IMR-90 (cell line): ENCODE data around the gene RSPO4.

ENCODE experiments used
- CEBPB ChIP-seq: IDR thresholded peaks from 2 replicates; pipeline ENCODE4 v1.6.1; 2012; ENCODE audit warnings: low read depth, low read length, improper control_type of control experiment
- CTCF ChIP-seq: conservative IDR thresholded peaks from 2 replicates; pipeline ENCODE4 v1.5.1; 2012; ENCODE audit warnings: mild to moderate bottlenecking, low read depth, low read length, improper control_type of control experiment
- FOS ChIP-seq: fragments of 150-350 bp; IDR thresholded peaks from 2 replicates; pipeline ENCODE4 v1.6.1; 2016; ENCODE audit warnings: low read depth, low read length
- MAFK ChIP-seq: IDR thresholded peaks from 2 replicates; pipeline ENCODE4 v1.6.1; 2012; ENCODE audit warnings: low read depth, low read length, improper control_type of control experiment
- MAZ ChIP-seq: IDR thresholded peaks from 2 replicates; pipeline ENCODE4 v1.6.1; 2012; ENCODE audit warnings: low read depth, mild to moderate bottlenecking, low read length, improper control_type of control experiment, moderate library complexity, borderline replicate concordance
- MXI1 ChIP-seq: IDR thresholded peaks from 2 replicates; pipeline ENCODE4 v1.6.1; 2012; ENCODE audit warnings: low read depth, mild to moderate bottlenecking, low read length, moderate library complexity, borderline replicate concordance
- NFE2L2 ChIP-seq: fragments of 150-350 bp; IDR thresholded peaks from 2 replicates; pipeline ENCODE4 v1.6.1; 2016; ENCODE audit warnings: low read depth, mild to moderate bottlenecking, low read length
- POLR2A ChIP-seq: IDR thresholded peaks from 2 replicates; pipeline ENCODE4 v1.6.1; 2012; ENCODE audit warnings: mild to moderate bottlenecking, low read depth, low read length
- RAD21 ChIP-seq: IDR thresholded peaks from 2 replicates; pipeline ENCODE4 v1.6.1; 2012; ENCODE audit warnings: low read length, improper control_type of control experiment
- RFX5 ChIP-seq: IDR thresholded peaks from 2 replicates; pipeline ENCODE4 v1.8.0; 2012; ENCODE audit warnings: low read depth, mild to moderate bottlenecking, low read length, moderate library complexity
- SMC3 ChIP-seq: fragments of 150-350 bp; IDR thresholded peaks from 2 replicates; pipeline ENCODE4 v1.6.1; 2016; ENCODE audit warnings: low read depth, mild to moderate bottlenecking, antibody characterized with exemption, low read length, moderate library complexity
- TF ChIP-seq, protein P1 (sequence below): fragments of 150-350 bp; IDR thresholded peaks from 2 replicates; pipeline ENCODE4 v1.6.1; 2017; ENCODE audit warnings: mild to moderate bottlenecking, antibody characterized with exemption, low read length, low read depth

DNA sequence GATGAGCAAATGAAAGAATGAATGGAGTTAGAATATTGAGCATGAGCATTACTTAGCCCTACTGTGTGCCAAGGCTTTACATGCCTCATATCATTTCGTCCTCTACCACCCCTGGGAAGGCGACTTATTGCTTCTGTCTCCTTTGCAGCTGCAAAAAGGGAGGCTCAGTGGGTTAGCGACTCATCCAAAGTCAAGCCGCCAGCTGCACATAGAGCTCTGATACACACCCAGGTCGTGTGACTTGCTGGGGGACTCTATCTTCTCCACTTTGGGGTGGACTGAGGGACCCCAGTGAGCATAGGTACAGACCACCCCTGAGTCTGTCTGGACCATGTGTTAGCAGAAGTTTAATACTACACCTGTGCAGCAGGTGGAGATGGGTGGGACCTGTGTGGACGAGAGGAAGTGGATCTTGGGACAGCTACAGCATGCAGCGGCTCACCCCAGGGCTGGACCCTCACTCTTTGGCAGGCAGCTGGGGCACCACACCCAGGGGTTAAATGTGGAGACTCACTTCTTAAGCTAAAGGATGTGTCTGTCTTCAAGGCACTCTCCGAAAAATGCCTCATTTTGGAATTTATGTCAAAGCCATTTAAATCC lies 49.8 kb downstream of the RSPO4 start:
- TF ChIP-seq POLR2A, result no peak
- TF ChIP-seq CTCF, result no peak
- no peak for TF ChIP-seq FOS
- TF ChIP-seq MAFK, result no peak
- no peak for TF ChIP-seq MAZ
- no peak for TF ChIP-seq CEBPB
- TF ChIP-seq RAD21, result no peak
- TF ChIP-seq, protein P1, sequence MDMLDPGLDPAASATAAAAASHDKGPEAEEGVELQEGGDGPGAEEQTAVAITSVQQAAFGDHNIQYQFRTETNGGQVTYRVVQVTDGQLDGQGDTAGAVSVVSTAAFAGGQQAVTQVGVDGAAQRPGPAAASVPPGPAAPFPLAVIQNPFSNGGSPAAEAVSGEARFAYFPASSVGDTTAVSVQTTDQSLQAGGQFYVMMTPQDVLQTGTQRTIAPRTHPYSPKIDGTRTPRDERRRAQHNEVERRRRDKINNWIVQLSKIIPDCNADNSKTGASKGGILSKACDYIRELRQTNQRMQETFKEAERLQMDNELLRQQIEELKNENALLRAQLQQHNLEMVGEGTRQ, result no peak
- no peak for TF ChIP-seq MXI1
- TF ChIP-seq NFE2L2, result no peak
- TF ChIP-seq SMC3, result no peak
- TF ChIP-seq RFX5, result no peak
